Measurements from ENCODE around the gene OTOG. TPM values are rescaled to one million over a fixed set of nuclear protein-coding genes. Genes with fewer than 3 reads are reported as not detected.

Gene OTOG
- total and polyA plus RNA-seq, 2 experiments from 2014 or later = not detected

GRCh38 chr11:17571431-17572358, 24.6 kb downstream of the OTOG start:
- Histone ChIP-seq H3K9me3 (ENCODE audit: low read depth) (no peaks in the 10 kb centered on the region), H3K4me3 (no peak overlapping the region), H3K4me1 (ENCODE audit: insufficient read depth) (no peaks in the 10 kb centered on the region), H3K4me2 (ENCODE audit: unreplicated experiment) (no peak overlapping the region), H3K27me3 (replicated peaks; ENCODE audit: insufficient read depth) (peaks cover 6% of the 10 kb centered on the region), H3K79me2 (ENCODE audit: insufficient read depth) (no peaks in the 10 kb centered on the region), H3K9ac (no peak overlapping the region), H3K9me2 (ENCODE audit: insufficient read depth) (no peaks in the 10 kb centered on the region), H2AFZ (no peak overlapping the region), H4K20me1 (ENCODE audit: insufficient read depth) (no peaks in the 10 kb centered on the region), H3F3A (ENCODE audit: insufficient read depth) (no peaks in the 10 kb centered on the region), H3K27ac (no peak overlapping the region), H3K36me3 (ENCODE audit: low read depth) (no peaks in the 10 kb centered on the region)
- in situ Hi-C loops (cut with MboI) = no loop called here
- no peak for TF ChIP-seq EZH2 (IDR thresholded peaks at IDR 0.05; ENCODE audit: insufficient read depth, poor library complexity, severe bottlenecking)
- no peak for TF ChIP-seq EZH2phosphoT487 (IDR thresholded peaks at IDR 0.05; ENCODE audit: insufficient read depth, low read depth)
- 63 to 68% methylated on average over 14 of the region's 14 CpGs for whole genome bisulfite sequencing, 2 experiments (ENCODE audit: low coverage in 1 of 2, low lambda C conversion rate in 2 of 2, missing lambda C conversion rate in 2 of 2)
- no peak for DNase-seq

- Histone ChIP-seq H3K27me3 (replicated peaks; ENCODE audit: insufficient read depth) (peaks cover 6% of the 10 kb centered on the region), H3K9me3 (ENCODE audit: low read depth) (no peaks in the 10 kb centered on the region), H3K4me1 (ENCODE audit: insufficient read depth) (no peaks in the 10 kb centered on the region), H3K36me3 (ENCODE audit: low read depth) (no peaks in the 10 kb centered on the region), H2AFZ (no peak overlapping the region), H3K27ac (no peak overlapping the region), H3F3A (ENCODE audit: insufficient read depth) (no peaks in the 10 kb centered on the region), H3K9me2 (ENCODE audit: insufficient read depth) (no peaks in the 10 kb centered on the region), H3K4me3 (no peak overlapping the region), H3K4me2 (ENCODE audit: unreplicated experiment) (no peak overlapping the region), H3K9ac (no peak overlapping the region), H4K20me1 (ENCODE audit: insufficient read depth) (no peaks in the 10 kb centered on the region), H3K79me2 (ENCODE audit: insufficient read depth) (no peaks in the 10 kb centered on the region)
- in situ Hi-C loops (cut with MboI) = no loop called here
- DNase-seq = no peak
- WGBS, 2 experiments (ENCODE audit: low coverage in 1 of 2, low lambda C conversion rate in 2 of 2, missing lambda C conversion rate in 2 of 2) = 14% methylated on average over 3 of the region's 3 CpGs; no CpG with 5 or more reads in 1 of the 2 experiments
- no peak for TF ChIP-seq EZH2 (IDR thresholded peaks at IDR 0.05; ENCODE audit: insufficient read depth, poor library complexity, severe bottlenecking)
- no peak for TF ChIP-seq EZH2phosphoT487 (IDR thresholded peaks at IDR 0.05; ENCODE audit: insufficient read depth, low read depth)
These were observed 25.3 kb downstream of the OTOG start for GRCh38 chr11:17572359-17572690.

GRCh38 chr11:17572791-17573460, 25.9 kb downstream of the OTOG start:
- no peaks in the 10 kb centered on the region for H3K79me2 ChIP-seq (ENCODE audit: insufficient read depth)
- H3K4me3 ChIP-seq = no peak overlapping the region
- TF ChIP-seq EZH2phosphoT487 (IDR thresholded peaks at IDR 0.05; ENCODE audit: insufficient read depth, low read depth) (no peak), EZH2 (IDR thresholded peaks at IDR 0.05; ENCODE audit: insufficient read depth, poor library complexity, severe bottlenecking) (no peak)

DNA sequence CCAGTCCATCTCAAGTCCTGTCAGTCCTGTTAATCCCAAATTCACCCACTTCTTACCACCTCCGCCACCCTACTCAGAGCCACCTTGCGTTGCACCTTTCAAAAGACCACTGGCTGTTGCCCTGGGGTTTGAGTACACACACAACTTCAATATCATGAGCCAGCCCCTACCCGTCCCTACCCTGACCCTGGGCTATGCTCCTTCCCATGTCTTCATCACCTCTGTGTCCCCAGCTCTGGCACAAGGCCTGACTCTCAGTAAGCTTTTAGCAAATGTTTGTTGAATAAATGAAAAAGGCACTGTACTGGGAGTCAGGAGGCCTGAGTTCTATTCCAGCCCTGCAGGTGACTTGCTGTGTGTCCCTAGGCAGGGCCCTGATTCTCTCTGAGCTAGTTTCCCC, 26.5 kb downstream of the OTOG start:
- Histone ChIP-seq H3K36me3 (ENCODE audit: low read depth) (no peaks in the 10 kb centered on the region), H4K20me1 (ENCODE audit: insufficient read depth) (no peaks in the 10 kb centered on the region), H3K9me2 (ENCODE audit: insufficient read depth) (no peaks in the 10 kb centered on the region), H3K79me2 (ENCODE audit: insufficient read depth) (no peaks in the 10 kb centered on the region), H3K4me2 (ENCODE audit: unreplicated experiment) (no peak overlapping the region), H3K9ac (no peak overlapping the region), H3F3A (ENCODE audit: insufficient read depth) (no peaks in the 10 kb centered on the region), H3K4me3 (no peak overlapping the region), H3K27ac (no peak overlapping the region), H3K9me3 (ENCODE audit: low read depth) (no peaks in the 10 kb centered on the region), H3K4me1 (ENCODE audit: insufficient read depth) (no peaks in the 10 kb centered on the region), H2AFZ (no peak overlapping the region), H3K27me3 (replicated peaks; ENCODE audit: insufficient read depth) (peaks cover 6% of the 10 kb centered on the region; the same call in 1 of the 2 replicates)
- 60 to 61% methylated on average over 3 of the region's 3 CpGs for WGBS, 2 experiments (ENCODE audit: low coverage in 1 of 2, low lambda C conversion rate in 2 of 2, missing lambda C conversion rate in 2 of 2)
- no peak for DNase-seq
- no peak for TF ChIP-seq EZH2phosphoT487 (IDR thresholded peaks at IDR 0.05; ENCODE audit: insufficient read depth, low read depth)
- no peak for TF ChIP-seq EZH2 (IDR thresholded peaks at IDR 0.05; ENCODE audit: insufficient read depth, poor library complexity, severe bottlenecking)
- in situ Hi-C loops (cut with MboI) = no loop called here

More at GRCh38 chr11:17572791-17573460, 25.9 kb downstream of the OTOG start:
- Histone ChIP-seq H3F3A (ENCODE audit: insufficient read depth) (no peaks in the 10 kb centered on the region), H3K9me3 (ENCODE audit: low read depth) (no peaks in the 10 kb centered on the region), H3K4me2 (ENCODE audit: unreplicated experiment) (no peak overlapping the region), H4K20me1 (ENCODE audit: insufficient read depth) (no peaks in the 10 kb centered on the region), H3K9me2 (ENCODE audit: insufficient read depth) (no peaks in the 10 kb centered on the region), H3K27me3 (replicated peaks; ENCODE audit: insufficient read depth) (peaks cover 6% of the 10 kb centered on the region; the same call in 1 of the 2 replicates), H2AFZ (no peak overlapping the region), H3K4me1 (ENCODE audit: insufficient read depth) (no peaks in the 10 kb centered on the region), H3K36me3 (ENCODE audit: low read depth) (no peaks in the 10 kb centered on the region), H3K27ac (no peak overlapping the region), H3K9ac (no peak overlapping the region)
- no peak for DNase-seq
- in situ Hi-C loops (cut with MboI) = no loop called here
- 54 to 57% methylated on average over 20 of the region's 20 CpGs for WGBS, 2 experiments (ENCODE audit: low coverage in 1 of 2, low lambda C conversion rate in 2 of 2, missing lambda C conversion rate in 2 of 2)

Data from GM23248 (cell line).